ENCODE results near the gene RPL11.

RPL11 gene

DNA sequence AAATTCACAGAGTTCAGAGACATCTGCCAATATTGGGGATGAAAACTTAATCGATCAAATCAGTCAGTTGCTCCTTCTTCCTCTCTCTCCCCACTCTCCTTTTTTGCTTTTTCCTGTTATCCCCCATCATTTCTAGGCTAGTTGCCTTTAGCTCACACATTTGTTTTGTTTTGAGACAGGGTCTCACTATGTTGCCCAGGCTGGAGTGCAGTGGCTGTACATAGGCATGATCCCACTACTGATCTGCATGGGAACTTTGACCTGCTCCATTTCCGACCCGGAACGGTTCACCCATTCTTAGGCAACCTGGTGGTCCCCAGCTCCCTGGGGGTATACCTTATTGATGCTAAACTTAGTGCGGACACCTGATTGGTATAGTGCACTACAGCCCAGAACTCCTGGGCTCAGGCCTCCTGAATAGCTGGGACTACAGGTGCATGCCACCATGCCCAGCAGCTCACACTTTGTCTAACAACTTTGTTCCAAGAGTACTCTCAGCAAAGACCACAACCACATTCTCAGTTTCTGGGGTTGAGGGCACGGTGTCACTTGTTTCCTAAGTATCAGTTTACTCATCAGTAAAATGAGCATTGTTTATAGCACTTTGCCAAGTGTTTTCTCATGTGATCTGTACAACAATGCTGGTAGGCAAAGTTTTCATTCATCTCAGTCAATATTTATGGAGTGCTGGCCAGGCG, 45.0 kb downstream of the RPL11 start:
- FAIRE-seq, result no peak

DNA sequence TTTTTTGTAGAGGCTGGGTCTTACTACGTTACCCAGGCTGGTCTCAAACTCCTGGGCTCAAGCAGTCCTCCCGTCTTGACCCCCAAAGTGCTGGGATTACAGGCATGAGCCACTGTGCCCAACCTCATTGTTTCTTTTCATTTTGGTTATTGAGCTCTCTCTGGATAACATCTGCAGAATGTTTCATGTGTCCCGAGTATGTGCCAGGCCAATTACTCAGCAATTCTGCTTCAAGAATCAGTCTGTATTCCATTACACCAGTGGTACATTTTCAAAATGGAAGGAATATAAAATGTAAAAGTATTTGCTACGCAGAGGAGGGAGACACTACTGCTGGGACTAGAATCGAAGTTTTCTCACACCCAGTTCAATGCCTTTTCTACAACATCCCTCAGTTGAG, 50.0 kb downstream of the RPL11 start:
- no peak for FAIRE-seq

DNA sequence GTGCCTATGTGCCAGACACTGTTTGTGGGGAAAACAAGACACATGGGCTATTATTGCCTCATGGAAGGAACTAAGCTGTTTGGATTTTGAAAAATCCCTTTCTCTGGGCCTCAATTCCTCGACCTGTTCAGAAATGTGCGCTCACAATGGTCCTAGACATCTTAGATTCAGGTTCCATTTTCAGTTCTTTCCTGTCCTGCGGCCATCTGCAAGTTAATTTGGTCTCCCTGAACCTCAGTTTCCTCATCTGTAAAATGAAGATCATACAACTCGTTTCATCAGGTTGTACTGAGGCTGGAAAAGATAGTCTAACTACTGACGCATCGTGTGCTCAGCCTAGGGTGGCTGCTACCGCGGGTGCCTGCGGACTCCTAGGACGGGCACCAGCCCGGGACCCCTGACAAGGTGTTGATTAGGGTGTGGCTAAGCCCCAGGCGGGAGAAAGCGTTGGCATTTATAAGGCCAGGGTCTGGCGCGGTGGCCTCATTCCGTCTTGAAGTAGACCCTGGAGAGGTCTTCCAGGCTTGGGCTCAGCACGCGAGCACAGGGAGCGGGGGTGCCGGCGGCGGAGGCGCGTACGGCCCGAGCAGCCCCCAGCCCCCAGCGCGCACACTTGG, 51.2 kb downstream of the RPL11 start:
- FAIRE-seq, result no peak

DNA sequence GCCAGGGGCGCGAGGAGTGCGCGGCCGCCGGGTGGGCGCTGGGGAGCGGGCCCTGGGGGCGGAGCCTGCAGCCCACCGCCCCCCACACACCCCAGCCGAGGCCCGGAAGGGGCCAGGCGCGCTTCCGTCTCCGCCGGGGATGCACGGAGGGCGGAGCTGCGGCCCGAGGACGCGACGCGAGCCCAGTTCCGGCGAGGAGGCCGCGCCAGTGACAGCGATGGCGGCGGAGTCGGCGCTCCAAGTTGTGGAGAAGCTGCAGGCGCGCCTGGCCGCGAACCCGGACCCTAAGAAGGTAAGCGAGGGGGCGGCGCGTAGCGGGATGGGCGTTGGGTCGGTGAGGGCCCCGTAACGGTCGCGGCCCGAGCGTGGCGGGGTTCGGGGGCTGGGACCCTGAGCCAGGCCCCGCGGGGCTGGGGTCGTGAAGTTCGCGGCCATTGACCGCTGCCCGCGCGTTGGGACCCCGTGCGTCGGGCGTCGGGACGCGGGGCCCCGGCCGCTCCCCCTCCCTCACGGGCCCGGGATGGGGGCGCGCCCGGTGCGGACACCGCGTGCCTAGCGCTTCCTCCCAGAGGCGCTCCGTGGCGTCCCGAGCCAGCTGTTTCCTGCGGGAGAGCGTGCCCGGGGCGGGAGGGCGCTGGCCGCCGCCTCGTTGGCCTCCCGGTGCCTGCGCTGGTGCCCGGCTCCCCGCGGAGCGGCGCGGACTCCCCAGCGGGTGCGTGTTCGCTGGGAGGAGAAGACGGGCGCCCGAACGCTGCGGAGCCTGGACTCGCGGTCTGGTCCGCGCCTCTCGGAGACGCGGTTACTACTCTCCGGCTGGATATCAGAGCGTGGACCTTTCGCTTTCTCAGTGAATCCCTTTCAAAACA, 51.9 kb downstream of the RPL11 start, which contains the start of gene ELOA:
Gene ELOA, plus strand, starts transcription at position 185 of the 866 bp plus-strand sequence. Its CDS starts 33 bp downstream, at position 218.
- FAIRE-seq, result no peak

DNA sequence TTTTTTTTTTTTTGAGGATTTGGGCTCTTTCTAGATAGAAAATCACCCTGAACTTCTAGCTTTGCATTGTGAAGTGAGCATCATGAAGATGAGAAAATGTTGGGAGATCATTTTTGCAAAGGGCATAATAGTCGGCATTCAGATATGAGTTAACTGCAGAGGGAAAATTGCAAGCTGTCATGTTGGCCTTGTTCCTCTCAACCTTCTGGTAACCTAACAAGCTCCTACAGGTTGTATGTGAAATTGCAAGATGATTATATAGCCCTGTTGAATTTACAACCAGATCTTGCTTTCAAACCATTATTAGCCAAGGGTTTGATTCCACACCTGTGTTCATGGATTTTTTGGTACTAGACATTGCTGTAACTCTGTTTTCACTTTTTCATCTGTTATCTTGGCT, 53.9 kb downstream of the RPL11 start:
- no peak for FAIRE-seq

All from TTC549 (cell line).